ENCODE results near the gene BSN. TPM values are rescaled to one million over a fixed set of nuclear protein-coding genes. Genes with fewer than 3 reads are reported as not detected.

Gene BSN
- total RNA-seq, 2 donors from 2014 or later, result 0.17 to 0.21 TPM

- Histone ChIP-seq H3K9me3 (no peaks in the 10 kb centered on the region), H3K9ac (ENCODE audit: low read depth in 2 of 2, low read length in 2 of 2) (no peak overlapping the region), H3K36me3 (no peaks in the 10 kb centered on the region), H3K4me3 (no peak overlapping the region), H3K27me3 (no peaks in the 10 kb centered on the region), H3K4me1 (no peaks in the 10 kb centered on the region), H3K27ac (no peak overlapping the region)
- intact Hi-C loops (cut with DNase I), result no loop called here
- DNase-seq, result no peak
- no peak for TF ChIP-seq CTCF (IDR thresholded peaks at IDR 0.05)
These were observed 62.2 kb downstream of the BSN start for GRCh38 chr3:49616491-49616941.

DNA sequence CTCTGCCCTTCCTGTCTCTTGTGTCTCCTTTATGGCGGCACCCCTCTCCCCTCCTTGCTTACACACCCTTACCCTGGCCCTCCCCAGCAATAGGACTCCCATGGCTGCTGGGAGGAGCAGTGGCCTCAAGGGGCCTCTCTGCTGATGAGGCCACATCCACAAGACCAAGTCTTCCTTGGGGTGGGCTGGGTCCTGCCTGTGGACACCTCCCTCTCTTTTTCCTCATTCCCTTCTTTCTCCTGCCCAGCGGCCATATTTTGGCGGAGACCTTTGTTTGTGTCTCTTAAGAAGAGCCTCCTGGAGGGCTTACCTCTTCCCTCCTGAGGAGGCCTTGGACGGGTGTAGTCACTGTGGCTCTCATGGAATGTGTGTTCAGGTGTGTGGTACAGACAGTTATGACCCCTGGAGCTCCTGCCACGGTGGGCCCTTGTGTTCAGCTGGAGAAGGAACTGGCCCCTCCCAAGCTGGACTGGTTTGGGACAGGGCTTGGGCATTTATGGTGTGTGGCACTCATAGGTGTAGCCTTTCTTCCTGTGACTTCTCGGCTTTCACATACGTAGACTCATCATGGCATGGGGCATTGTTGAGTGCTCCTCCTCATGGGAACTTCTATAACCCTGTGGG is 63.2 kb downstream of the BSN start:
- H3K27me3 ChIP-seq, result no peaks in the 10 kb centered on the region
- H3K36me3 ChIP-seq, result no peaks in the 10 kb centered on the region
- no peaks in the 10 kb centered on the region for H3K9me3 ChIP-seq
- H3K9ac ChIP-seq (ENCODE audit: low read depth in 2 of 2, low read length in 2 of 2), result no peak overlapping the region
- intact Hi-C loops (cut with DNase I), result no loop called here
- no peak overlapping the region for H3K27ac ChIP-seq
- no peaks in the 10 kb centered on the region for H3K4me1 ChIP-seq
- no peak for TF ChIP-seq CTCF (IDR thresholded peaks at IDR 0.05)
- no peak for DNase-seq
- H3K4me3 ChIP-seq, result no peak overlapping the region

DNA sequence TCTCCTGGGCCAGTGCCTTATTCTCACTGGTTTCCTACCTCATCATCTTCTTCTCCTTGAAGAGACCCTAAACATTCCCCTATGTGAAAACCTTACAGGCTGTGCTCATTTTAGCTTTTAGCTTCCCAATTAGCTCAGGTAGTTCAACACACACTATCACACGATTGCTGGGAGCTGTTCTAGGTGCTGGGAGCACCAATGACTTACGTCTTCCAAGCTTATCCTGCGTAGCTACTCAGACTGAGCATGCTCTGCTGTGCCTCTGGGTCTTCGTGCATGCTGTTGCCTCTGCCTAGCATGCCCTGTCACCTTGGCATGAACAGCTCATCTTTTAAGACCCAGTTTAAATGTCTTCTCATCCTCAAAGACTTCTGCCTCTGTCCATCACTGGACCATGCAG is 64.1 kb downstream of the BSN start:
- no peak overlapping the region for H3K4me3 ChIP-seq
- H3K4me1 ChIP-seq, result no peaks in the 10 kb centered on the region
- no peaks in the 10 kb centered on the region for H3K36me3 ChIP-seq
- no peaks in the 10 kb centered on the region for H3K27me3 ChIP-seq
- no peaks in the 10 kb centered on the region for H3K9me3 ChIP-seq
- no peak overlapping the region for H3K27ac ChIP-seq
- H3K9ac ChIP-seq (ENCODE audit: low read depth in 2 of 2, low read length in 2 of 2), result no peak overlapping the region
- no peak for TF ChIP-seq CTCF (IDR thresholded peaks at IDR 0.05)
- intact Hi-C loops (cut with DNase I), result no loop called here
- DNase-seq, result no peak

GRCh38 chr3:49619649-49620048 is 65.4 kb downstream of the BSN start:
- Histone ChIP-seq H3K4me1 (no peaks in the 10 kb centered on the region), H3K9me3 (no peaks in the 10 kb centered on the region), H3K9ac (ENCODE audit: low read depth in 2 of 2, low read length in 2 of 2) (no peak overlapping the region), H3K4me3 (no peak overlapping the region), H3K27ac (no peak overlapping the region), H3K36me3 (no peaks in the 10 kb centered on the region), H3K27me3 (no peaks in the 10 kb centered on the region)
- DNase-seq, result no peak
- no peak for TF ChIP-seq CTCF (IDR thresholded peaks at IDR 0.05)
- intact Hi-C loops (cut with DNase I), result no loop called here

DNA sequence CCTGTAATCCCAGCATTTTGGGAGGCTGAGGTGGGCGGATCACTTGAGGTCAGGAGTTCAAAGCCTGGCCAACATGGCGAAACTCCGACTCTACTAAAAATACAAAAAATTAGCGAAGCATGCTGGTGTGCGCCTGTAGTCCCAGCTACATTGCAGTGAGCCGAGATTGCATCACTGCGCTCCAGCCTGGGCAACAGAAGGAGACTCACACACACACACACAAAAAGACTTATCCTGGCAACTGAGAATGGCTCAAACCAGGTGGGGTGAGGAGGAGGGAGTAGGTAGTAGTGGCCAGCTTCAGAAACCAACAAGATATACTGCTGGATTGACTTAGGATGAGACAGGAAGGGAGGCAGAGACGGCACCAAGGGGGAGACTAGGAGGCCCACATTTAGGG is 66.5 kb downstream of the BSN start:
- H3K4me1 ChIP-seq, result no peaks in the 10 kb centered on the region
- DNase-seq, result no peak
- H3K9me3 ChIP-seq, result no peaks in the 10 kb centered on the region
- H3K4me3 ChIP-seq, result no peak overlapping the region
- intact Hi-C loops (cut with DNase I), result no loop called here
- H3K9ac ChIP-seq (ENCODE audit: low read depth in 2 of 2, low read length in 2 of 2), result no peak overlapping the region
- H3K36me3 ChIP-seq, result no peaks in the 10 kb centered on the region
- no peak overlapping the region for H3K27ac ChIP-seq
- H3K27me3 ChIP-seq, result no peaks in the 10 kb centered on the region
- TF ChIP-seq CTCF (IDR thresholded peaks at IDR 0.05), result no peak

Measured in colonic mucosa (tissue), 4 donors.